ENCODE results near the gene LPP.

DNA sequence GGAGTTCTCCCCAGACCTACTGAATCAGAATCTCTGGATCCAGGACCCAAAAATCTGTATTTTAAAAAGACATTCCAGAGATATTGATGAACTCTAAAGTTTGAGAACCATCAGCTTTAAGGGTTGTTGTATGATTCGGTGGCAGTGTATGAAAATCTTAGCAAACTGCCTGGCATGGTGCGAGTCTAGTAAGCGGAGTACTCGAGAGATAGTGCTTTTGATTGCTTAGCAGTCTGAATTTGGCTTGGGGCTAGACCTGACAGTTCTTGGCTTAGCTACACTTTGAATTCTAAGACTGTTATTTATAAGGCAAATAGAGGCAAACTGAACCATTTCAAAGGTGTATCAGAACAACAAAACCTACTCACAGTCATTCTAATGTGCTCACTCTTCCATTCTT is 329.0 kb downstream of the LPP start:
- TF ChIP-seq, protein P1, sequence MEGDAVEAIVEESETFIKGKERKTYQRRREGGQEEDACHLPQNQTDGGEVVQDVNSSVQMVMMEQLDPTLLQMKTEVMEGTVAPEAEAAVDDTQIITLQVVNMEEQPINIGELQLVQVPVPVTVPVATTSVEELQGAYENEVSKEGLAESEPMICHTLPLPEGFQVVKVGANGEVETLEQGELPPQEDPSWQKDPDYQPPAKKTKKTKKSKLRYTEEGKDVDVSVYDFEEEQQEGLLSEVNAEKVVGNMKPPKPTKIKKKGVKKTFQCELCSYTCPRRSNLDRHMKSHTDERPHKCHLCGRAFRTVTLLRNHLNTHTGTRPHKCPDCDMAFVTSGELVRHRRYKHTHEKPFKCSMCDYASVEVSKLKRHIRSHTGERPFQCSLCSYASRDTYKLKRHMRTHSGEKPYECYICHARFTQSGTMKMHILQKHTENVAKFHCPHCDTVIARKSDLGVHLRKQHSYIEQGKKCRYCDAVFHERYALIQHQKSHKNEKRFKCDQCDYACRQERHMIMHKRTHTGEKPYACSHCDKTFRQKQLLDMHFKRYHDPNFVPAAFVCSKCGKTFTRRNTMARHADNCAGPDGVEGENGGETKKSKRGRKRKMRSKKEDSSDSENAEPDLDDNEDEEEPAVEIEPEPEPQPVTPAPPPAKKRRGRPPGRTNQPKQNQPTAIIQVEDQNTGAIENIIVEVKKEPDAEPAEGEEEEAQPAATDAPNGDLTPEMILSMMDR (IDR thresholded peaks at IDR 0.05), result no peak
- no peak for TF ChIP-seq POLR2A (IDR thresholded peaks at IDR 0.05)
- no peak for TF ChIP-seq POLR2AphosphoS5 (IDR thresholded peaks at IDR 0.05)
- TF ChIP-seq EP300 (IDR thresholded peaks at IDR 0.05), result no peak
